ENCODE measurements around the gene CAMK1G. TPM values are rescaled to one million over a fixed set of nuclear protein-coding genes. Genes with fewer than 3 reads are reported as not detected.

CAMK1G gene
- total RNA-seq, result not detected
- not detected for total RNA-seq (2013)
- 0 to 0.06 (median 0) reads per million in 29 experiments for total RNA-seq

DNA sequence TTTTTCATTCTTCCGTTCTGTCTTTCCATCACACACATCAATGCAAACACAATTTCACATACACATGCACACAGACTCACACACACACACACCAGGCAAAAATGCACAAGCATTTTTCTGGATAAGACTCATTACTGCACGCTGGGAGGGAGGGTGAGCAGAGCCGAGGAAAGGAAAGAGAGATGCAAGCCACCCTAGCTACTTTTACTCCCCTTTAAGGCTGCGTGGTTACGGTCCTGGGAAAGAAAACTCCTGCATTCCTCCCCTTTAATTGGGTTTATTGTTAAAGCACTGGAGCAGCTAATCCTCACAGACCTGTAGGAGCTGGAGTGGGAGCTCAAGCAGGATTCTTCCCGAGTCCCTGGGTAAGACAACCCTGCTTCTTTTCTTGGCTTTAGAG, at the start of gene CAMK1G:
CAMK1G (plus strand) TSS at position 307 of the 400 bp plus-strand sequence. CDS start 11,270 bp downstream, outside the sequence.
- Histone ChIP-seq H3K36me3 (ENCODE audit: control insufficient read depth in 2 of 2, extremely low read depth in 1 of 2, insufficient read depth in 1 of 2, low read length in 1 of 2) (no peaks in the 10 kb centered on the region), H3K4me3 (ENCODE audit: control insufficient read depth in 1 of 2, extremely low read depth in 1 of 2, low read length in 1 of 2) (no peak within 1 kb of the TSS), H3K9me3 (no peaks in the 10 kb centered on the region), H3K27ac (ENCODE audit: low read length) (no peak within 1 kb of the TSS), H3K27me3 (replicated peaks in 1 of 2; ENCODE audit: control insufficient read depth in 2 of 2, extremely low read depth in 1 of 2, insufficient read depth in 2 of 2, low read length in 1 of 2) (peaks cover 12 to 36% of the 10 kb centered on the region in 2 experiments), H3K4me1 (ENCODE audit: control insufficient read depth in 1 of 2, extremely low read depth in 1 of 2, insufficient read depth in 2 of 2, low read length in 2 of 2) (no peaks in the 10 kb centered on the region)
- H3K4me3 Mint-ChIP-seq, result no peak within 1 kb of the TSS
- CTCF ChIA-PET, result interaction anchor here (0.6 to 2.9 kb wide), 4 partner anchors 14 to 105 kb away, joined by 3 to 10 read pairs (median 3); no protein-coding TSS in a partner anchor
- H3K36me3 Mint-ChIP-seq, result no peaks in the 10 kb centered on the region
- no CpG with 5 or more reads among the region's 6 CpGs for WGBS (ENCODE audit: insufficient coverage)
- DNase-seq, result no peak
- H3K4me1 Mint-ChIP-seq, result no peaks in the 10 kb centered on the region
- no peak for ATAC-seq (replicated peaks in 1 of 4)
- H3K9me3 Mint-ChIP-seq, result no peaks in the 10 kb centered on the region
- no peak within 1 kb of the TSS for H3K27ac Mint-ChIP-seq
- peaks cover 9 to 14% of the 10 kb centered on the region in 2 donors for H3K27me3 Mint-ChIP-seq
- POLR2A ChIA-PET, result no interaction called here

DNA sequence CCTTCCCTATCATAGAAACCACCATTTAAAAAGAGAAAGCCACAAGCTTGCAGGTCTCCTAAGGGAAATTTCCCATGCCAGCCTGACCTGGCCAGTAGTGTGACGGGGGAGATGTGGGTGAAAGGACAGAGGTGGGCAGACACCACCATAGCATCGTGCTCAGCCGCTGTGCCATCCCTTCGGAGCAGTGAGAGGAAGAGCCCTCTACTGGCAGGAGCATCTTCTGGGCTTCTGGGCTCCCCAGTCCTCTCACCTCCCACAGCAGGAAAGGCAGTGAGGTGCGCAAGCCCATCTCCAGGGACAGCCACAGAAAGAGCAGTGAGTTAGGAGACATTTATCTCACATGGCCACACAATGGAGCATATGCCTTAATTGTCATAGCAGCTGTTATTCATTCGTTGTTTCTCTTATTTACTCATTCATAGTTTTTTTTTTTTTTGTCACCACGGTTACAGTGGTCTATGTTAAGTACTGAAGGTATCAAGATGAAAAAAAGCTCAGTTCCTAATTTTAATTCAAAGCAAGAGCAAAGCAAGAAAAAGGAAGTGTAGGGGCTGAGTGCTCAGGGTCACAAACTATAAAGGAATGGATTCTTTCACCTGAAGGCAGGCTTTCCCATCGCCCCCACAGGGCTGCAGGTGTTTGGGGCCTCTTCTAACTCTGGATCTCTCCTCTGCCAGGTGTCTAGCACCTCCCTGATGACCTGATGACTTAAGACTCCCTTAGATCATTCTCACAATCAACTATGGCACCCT, 48.8 kb upstream of the CAMK1G start:
- Histone ChIP-seq H3K4me3 (ENCODE audit: control insufficient read depth in 1 of 2, extremely low read depth in 1 of 2, low read length in 1 of 2) (no peak overlapping the region), H3K4me1 (ENCODE audit: control insufficient read depth in 1 of 2, extremely low read depth in 1 of 2, insufficient read depth in 2 of 2, low read length in 2 of 2) (no peaks in the 10 kb centered on the region), H3K27ac (ENCODE audit: low read length) (no peak overlapping the region), H3K27me3 (replicated peaks in 1 of 2; ENCODE audit: control insufficient read depth in 2 of 2, extremely low read depth in 1 of 2, insufficient read depth in 2 of 2, low read length in 1 of 2) (peaks cover 0 to 3% of the 10 kb centered on the region in 2 experiments), H3K9me3 (no peaks in the 10 kb centered on the region), H3K36me3 (ENCODE audit: control insufficient read depth in 2 of 2, extremely low read depth in 1 of 2, insufficient read depth in 1 of 2, low read length in 1 of 2) (no peaks in the 10 kb centered on the region)
- no peak overlapping the region for H3K27ac Mint-ChIP-seq
- CTCF ChIA-PET, result interaction anchor here in 1 of 2 donors (0.7 kb wide), 1 partner anchor 10 kb away, joined by 3 read pairs; no protein-coding TSS in a partner anchor
- no peaks in the 10 kb centered on the region for H3K4me1 Mint-ChIP-seq
- no peak for DNase-seq
- H3K9me3 Mint-ChIP-seq, result no peaks in the 10 kb centered on the region
- ATAC-seq (replicated peaks in 1 of 4), result no peak
- peaks cover 35 to 51% of the 10 kb centered on the region in 2 donors for H3K27me3 Mint-ChIP-seq
- H3K4me3 Mint-ChIP-seq, result no peak overlapping the region
- H3K36me3 Mint-ChIP-seq, result no peaks in the 10 kb centered on the region
- WGBS (ENCODE audit: insufficient coverage), result 80% methylated on average over 2 of the region's 8 CpGs
- POLR2A ChIA-PET, result no interaction called here

- DNase-seq, result no peak
- peaks cover 29 to 47% of the 10 kb centered on the region in 2 donors for H3K27me3 Mint-ChIP-seq
- POLR2A ChIA-PET, result no interaction called here
- Histone ChIP-seq H3K27ac (ENCODE audit: low read length) (no peak overlapping the region), H3K27me3 (replicated peaks in 1 of 2; ENCODE audit: control insufficient read depth in 2 of 2, extremely low read depth in 1 of 2, insufficient read depth in 2 of 2, low read length in 1 of 2) (peaks cover 0 to 3% of the 10 kb centered on the region in 2 experiments), H3K36me3 (ENCODE audit: control insufficient read depth in 2 of 2, extremely low read depth in 1 of 2, insufficient read depth in 1 of 2, low read length in 1 of 2) (no peaks in the 10 kb centered on the region), H3K4me3 (ENCODE audit: control insufficient read depth in 1 of 2, extremely low read depth in 1 of 2, low read length in 1 of 2) (no peak overlapping the region), H3K9me3 (no peaks in the 10 kb centered on the region), H3K4me1 (ENCODE audit: control insufficient read depth in 1 of 2, extremely low read depth in 1 of 2, insufficient read depth in 2 of 2, low read length in 2 of 2) (no peaks in the 10 kb centered on the region)
- H3K36me3 Mint-ChIP-seq, result no peaks in the 10 kb centered on the region
- CTCF ChIA-PET, result no interaction called here
- H3K4me3 Mint-ChIP-seq, result no peak overlapping the region
- no peaks in the 10 kb centered on the region for H3K9me3 Mint-ChIP-seq
- 84% methylated on average over 2 of the region's 2 CpGs for WGBS (ENCODE audit: insufficient coverage)
- no peaks in the 10 kb centered on the region for H3K4me1 Mint-ChIP-seq
- no peak overlapping the region for H3K27ac Mint-ChIP-seq
- no peak for ATAC-seq (replicated peaks in 1 of 4)
These were observed 46.7 kb upstream of the CAMK1G start for GRCh38 chr1:209536843-209537242.

GRCh38 chr1:209537336-209538114, 46.0 kb upstream of the CAMK1G start:
- WGBS (ENCODE audit: insufficient coverage), result 89% methylated on average over 1 of the region's 1 CpG
- H3K27ac ChIP-seq (ENCODE audit: low read length), result no peak overlapping the region
- no peaks in the 10 kb centered on the region for H3K9me3 ChIP-seq
- Mint-ChIP-seq H3K9me3 (no peaks in the 10 kb centered on the region), H3K36me3 (no peaks in the 10 kb centered on the region), H3K4me3 (no peak overlapping the region), H3K27ac (no peak overlapping the region), H3K27me3 (peaks cover 29 to 47% of the 10 kb centered on the region in 2 donors), H3K4me1 (no peaks in the 10 kb centered on the region)
- H3K4me3 ChIP-seq (ENCODE audit: control insufficient read depth in 1 of 2, extremely low read depth in 1 of 2, low read length in 1 of 2), result no peak overlapping the region
- H3K4me1 ChIP-seq (ENCODE audit: control insufficient read depth in 1 of 2, extremely low read depth in 1 of 2, insufficient read depth in 2 of 2, low read length in 2 of 2), result no peaks in the 10 kb centered on the region
- peaks cover 2 to 3% of the 10 kb centered on the region in 2 experiments for H3K27me3 ChIP-seq (replicated peaks in 1 of 2; ENCODE audit: control insufficient read depth in 2 of 2, extremely low read depth in 1 of 2, insufficient read depth in 2 of 2, low read length in 1 of 2)
- ATAC-seq (replicated peaks in 1 of 4) (no peak), DNase-seq (no peak)
- POLR2A ChIA-PET, result no interaction called here
- H3K36me3 ChIP-seq (ENCODE audit: control insufficient read depth in 2 of 2, extremely low read depth in 1 of 2, insufficient read depth in 1 of 2, low read length in 1 of 2), result no peaks in the 10 kb centered on the region
- CTCF ChIA-PET, result no interaction called here

DNA sequence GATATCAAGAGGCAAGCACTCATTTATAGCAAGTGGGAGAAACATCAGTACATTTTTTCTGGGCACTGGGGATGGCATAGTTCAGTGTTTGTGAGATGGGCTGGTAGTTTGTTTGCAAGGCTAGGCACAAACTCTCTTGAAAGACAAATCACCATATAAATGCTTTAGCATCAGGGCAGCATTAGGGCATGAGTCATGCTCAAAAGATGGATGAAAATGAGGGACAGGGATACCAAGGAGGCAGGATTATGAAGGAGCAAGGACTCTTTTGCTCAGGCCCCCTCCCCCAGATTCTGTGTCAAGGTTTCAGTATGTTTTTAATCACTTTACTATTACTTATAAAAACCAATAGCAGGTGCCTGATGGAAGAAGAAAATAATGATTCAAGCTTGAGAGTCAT, 43.9 kb upstream of the CAMK1G start:
- no peaks in the 10 kb centered on the region for H3K9me3 ChIP-seq
- DNase-seq (no peak), ATAC-seq (replicated peaks in 1 of 4) (no peak)
- Mint-ChIP-seq H3K4me1 (no peaks in the 10 kb centered on the region), H3K4me3 (no peak overlapping the region), H3K36me3 (no peaks in the 10 kb centered on the region), H3K27ac (no peak overlapping the region), H3K27me3 (peaks cover 27 to 43% of the 10 kb centered on the region in 2 donors), H3K9me3 (no peaks in the 10 kb centered on the region)
- no peak overlapping the region for H3K4me3 ChIP-seq (ENCODE audit: control insufficient read depth in 1 of 2, extremely low read depth in 1 of 2, low read length in 1 of 2)
- no peaks in the 10 kb centered on the region for H3K4me1 ChIP-seq (ENCODE audit: control insufficient read depth in 1 of 2, extremely low read depth in 1 of 2, insufficient read depth in 2 of 2, low read length in 2 of 2)
- H3K27me3 ChIP-seq (replicated peaks in 1 of 2; ENCODE audit: control insufficient read depth in 2 of 2, extremely low read depth in 1 of 2, insufficient read depth in 2 of 2, low read length in 1 of 2), result peaks cover 2 to 3% of the 10 kb centered on the region in 2 experiments
- CTCF ChIA-PET, result no interaction called here
- POLR2A ChIA-PET, result no interaction called here
- no peaks in the 10 kb centered on the region for H3K36me3 ChIP-seq (ENCODE audit: control insufficient read depth in 2 of 2, extremely low read depth in 1 of 2, insufficient read depth in 1 of 2, low read length in 1 of 2)
- no peak overlapping the region for H3K27ac ChIP-seq (ENCODE audit: low read length)

DNA sequence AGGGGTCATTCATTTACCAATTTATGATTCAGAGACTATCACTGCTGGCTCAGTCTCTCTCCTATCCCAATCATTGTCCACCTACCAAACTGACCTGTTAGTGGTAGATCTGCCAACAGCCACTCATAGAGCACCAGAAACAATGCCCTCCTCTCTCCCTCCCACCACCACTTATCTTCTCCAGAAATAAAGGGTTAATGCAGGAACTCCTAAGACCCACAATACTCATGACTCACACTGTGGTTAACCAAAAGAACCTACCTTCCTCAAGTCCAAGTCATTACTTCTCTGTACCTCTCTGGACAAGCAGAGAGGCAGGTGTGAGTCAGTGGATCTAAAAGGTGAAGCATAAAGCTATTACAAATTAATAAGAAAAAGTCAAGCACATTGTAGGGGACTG, 40.9 kb upstream of the CAMK1G start:
- Mint-ChIP-seq H3K36me3 (no peaks in the 10 kb centered on the region), H3K27me3 (peaks cover 23 to 38% of the 10 kb centered on the region in 2 donors), H3K27ac (no peak overlapping the region), H3K9me3 (no peaks in the 10 kb centered on the region), H3K4me3 (no peak overlapping the region), H3K4me1 (no peaks in the 10 kb centered on the region)
- Histone ChIP-seq H3K9me3 (no peaks in the 10 kb centered on the region), H3K36me3 (ENCODE audit: control insufficient read depth in 2 of 2, extremely low read depth in 1 of 2, insufficient read depth in 1 of 2, low read length in 1 of 2) (no peaks in the 10 kb centered on the region), H3K4me3 (ENCODE audit: control insufficient read depth in 1 of 2, extremely low read depth in 1 of 2, low read length in 1 of 2) (no peak overlapping the region), H3K27me3 (replicated peaks in 1 of 2; ENCODE audit: control insufficient read depth in 2 of 2, extremely low read depth in 1 of 2, insufficient read depth in 2 of 2, low read length in 1 of 2) (peaks cover 2 to 13% of the 10 kb centered on the region in 2 experiments), H3K4me1 (ENCODE audit: control insufficient read depth in 1 of 2, extremely low read depth in 1 of 2, insufficient read depth in 2 of 2, low read length in 2 of 2) (no peaks in the 10 kb centered on the region), H3K27ac (ENCODE audit: low read length) (no peak overlapping the region)
- ChIA-PET POLR2A (no interaction called here), CTCF (no interaction called here)
- DNase-seq, result no peak
- ATAC-seq (replicated peaks in 1 of 4), result no peak

Data from T-cell (primary cell).